Stomach smooth muscle (tissue), 2 donors: Measurements from ENCODE around the gene TFCP2L1.

Source experiments
- H3K27ac ChIP-seq: one replicate; pipeline ENCODE4 v1.7.0; 2013; ENCODE audit warnings: mild to moderate bottlenecking, low read length, inconsistent platforms
- H3K27me3 ChIP-seq, 2 donors: one replicate each; pipeline ENCODE4 v1.7.0; 2013; ENCODE audit warnings: low read length in 2 of 2; ENCODE audit not compliant: insufficient read depth in 2 of 2, control insufficient read depth in 1 of 2
- H3K36me3 ChIP-seq, 2 donors: one replicate each; pipeline ENCODE4 v1.7.0; 2013; ENCODE audit warnings: low read length in 2 of 2; ENCODE audit not compliant: control insufficient read depth in 2 of 2, insufficient read depth in 2 of 2
- H3K4me1 ChIP-seq: one replicate; pipeline ENCODE4 v1.7.0; 2013; ENCODE audit warnings: low read length; ENCODE audit not compliant: control insufficient read depth, insufficient read depth
- H3K4me3 ChIP-seq, 2 donors: one replicate each; pipeline ENCODE4 v1.7.0; 2013; ENCODE audit warnings: low read length in 2 of 2
- H3K9ac ChIP-seq, 2 donors: one replicate each; pipeline ENCODE4 v1.7.0; 2013; ENCODE audit warnings: low read length in 2 of 2, mild to moderate bottlenecking in 1 of 2
- H3K9me3 ChIP-seq, 2 donors: one replicate each; pipeline ENCODE4 v1.7.0; 2013; ENCODE audit warnings: low read length in 2 of 2; ENCODE audit not compliant: control insufficient read depth in 2 of 2
- donor health status: healthy.
- donor health status: Pancreatic carcinoma.

TFCP2L1 gene

DNA sequence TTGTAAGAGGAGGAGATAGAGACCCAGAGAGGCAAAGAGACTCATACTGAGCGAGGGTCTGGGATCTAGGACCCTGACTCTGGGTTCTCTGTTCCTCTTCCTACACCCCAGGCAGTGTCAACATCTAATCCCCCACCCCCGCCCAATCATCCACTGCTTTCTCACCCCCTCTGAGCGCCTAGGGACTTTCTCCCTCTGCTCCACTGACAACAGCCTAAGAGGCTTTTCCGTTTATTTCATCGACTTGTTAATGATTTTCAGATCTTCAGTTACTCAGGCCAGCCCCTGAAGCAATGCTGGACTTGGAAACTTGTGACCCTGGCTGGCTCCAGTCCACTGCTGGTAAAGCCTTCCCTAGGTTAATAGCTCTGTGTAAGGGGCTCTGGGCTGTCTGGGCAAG is 65.1 kb downstream of the TFCP2L1 start:
- Histone ChIP-seq H3K36me3 (no peaks in the 10 kb centered on the region), H3K9me3 (no peaks in the 10 kb centered on the region), H3K9ac (no peak overlapping the region), H3K27ac (no peak overlapping the region), H3K27me3 (no peaks in the 10 kb centered on the region), H3K4me3 (no peak overlapping the region), H3K4me1 (no peaks in the 10 kb centered on the region)

DNA sequence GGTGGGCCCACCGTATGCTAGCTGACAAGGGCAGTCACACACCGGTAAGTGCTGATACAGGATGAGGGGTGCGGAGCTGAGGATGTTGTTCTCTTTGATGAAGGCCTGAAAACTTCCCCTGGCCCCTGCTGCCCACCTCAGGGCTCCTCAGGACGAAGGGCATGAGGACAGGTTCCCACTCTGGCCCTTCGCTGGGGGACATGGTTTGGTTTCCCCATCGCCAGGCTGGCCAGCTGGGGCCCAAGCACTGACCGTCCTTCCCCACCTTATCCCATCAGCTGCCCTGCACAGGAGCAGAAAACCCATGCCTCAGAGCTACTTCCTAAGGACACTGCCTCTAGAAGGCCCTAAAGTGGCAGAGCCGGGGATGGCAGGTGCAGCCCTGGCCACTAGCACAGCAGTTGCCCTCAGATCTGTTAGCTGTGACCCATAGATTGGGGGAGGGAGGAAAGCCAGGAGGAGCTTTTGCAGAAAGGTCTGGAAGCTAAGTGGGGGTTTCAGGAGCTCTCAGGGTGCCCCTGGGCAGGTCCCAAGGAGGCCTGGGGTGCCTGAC is 66.5 kb downstream of the TFCP2L1 start:
- Histone ChIP-seq H3K4me1 (no peaks in the 10 kb centered on the region), H3K27me3 (peaks cover 2 to 5% of the 10 kb centered on the region in 2 donors), H3K27ac (no peak overlapping the region), H3K9ac (no peak overlapping the region), H3K36me3 (no peaks in the 10 kb centered on the region), H3K9me3 (no peaks in the 10 kb centered on the region), H3K4me3 (no peak overlapping the region)

DNA sequence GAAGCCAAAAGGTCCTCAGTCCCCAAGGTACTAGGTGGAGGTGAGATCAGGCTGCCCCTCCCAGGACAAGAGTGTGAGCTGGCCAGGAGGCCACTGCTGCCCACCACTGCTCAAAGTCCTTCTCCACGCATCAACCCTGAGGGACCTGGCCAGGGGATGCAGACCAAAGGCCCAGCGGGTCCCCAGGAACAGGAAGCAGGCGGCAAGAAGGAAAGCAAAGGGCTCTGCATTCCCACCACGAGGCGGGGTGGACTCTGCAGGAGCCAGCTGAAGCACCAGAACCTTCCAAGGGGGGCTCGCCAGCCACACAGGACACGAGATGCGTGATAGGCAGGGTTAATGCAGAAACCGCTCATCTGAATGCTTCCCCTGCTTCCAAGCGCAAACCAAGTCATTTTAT is 67.4 kb downstream of the TFCP2L1 start:
- Histone ChIP-seq H3K9me3 (no peaks in the 10 kb centered on the region), H3K4me3 (no peak overlapping the region), H3K27me3 (peaks cover 2 to 5% of the 10 kb centered on the region in 2 donors), H3K27ac (no peak overlapping the region), H3K4me1 (no peaks in the 10 kb centered on the region), H3K9ac (no peak overlapping the region), H3K36me3 (no peaks in the 10 kb centered on the region)

DNA sequence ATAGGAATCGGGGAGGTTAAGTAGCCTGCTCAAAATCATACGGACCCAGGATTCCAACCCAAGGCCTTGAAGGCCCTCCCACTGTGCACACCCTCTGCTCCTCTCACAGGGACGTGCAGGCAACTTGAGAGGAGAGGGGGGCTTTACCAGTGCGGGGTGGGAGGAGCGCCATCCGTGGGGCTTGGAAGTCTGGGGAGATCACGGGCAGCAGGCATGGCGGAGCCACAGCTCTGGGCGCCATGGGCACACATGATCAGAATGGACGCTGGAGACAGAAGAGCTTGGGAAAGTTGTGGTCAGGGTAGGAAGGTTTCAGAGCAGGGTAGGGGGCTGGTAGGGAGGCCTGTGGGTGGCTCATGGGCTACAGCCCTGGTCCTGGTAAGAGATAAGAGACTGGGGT is 70.7 kb downstream of the TFCP2L1 start:
- no peak overlapping the region for H3K27ac ChIP-seq
- no peaks in the 10 kb centered on the region for H3K9me3 ChIP-seq
- no peak overlapping the region for H3K4me3 ChIP-seq

DNA sequence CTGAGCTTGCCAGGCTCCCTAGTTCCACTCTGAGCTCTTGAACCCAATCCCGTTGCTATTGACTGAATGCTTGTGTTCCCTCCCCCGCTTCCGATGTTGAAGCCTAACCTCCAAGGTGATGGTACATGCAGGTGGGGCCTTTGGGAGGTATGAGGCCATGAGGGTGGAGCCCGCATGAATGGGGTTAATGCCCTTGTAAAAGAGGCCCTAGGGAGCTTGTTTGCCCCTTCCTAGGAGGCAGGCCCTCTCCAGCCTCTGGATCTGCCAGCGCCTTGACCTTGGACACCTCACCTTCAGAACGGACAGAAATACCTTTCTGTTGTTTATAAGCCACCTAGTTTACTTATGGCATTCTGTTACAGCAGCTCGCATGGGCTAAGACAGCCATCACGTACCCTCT is 71.6 kb downstream of the TFCP2L1 start:
- no peak overlapping the region for H3K4me3 ChIP-seq
- H3K9me3 ChIP-seq = no peaks in the 10 kb centered on the region
- H3K27me3 ChIP-seq = peaks cover 2 to 5% of the 10 kb centered on the region in 2 donors
- no peaks in the 10 kb centered on the region for H3K36me3 ChIP-seq
- H3K4me1 ChIP-seq = no peaks in the 10 kb centered on the region
- H3K9ac ChIP-seq = no peak overlapping the region
- H3K27ac ChIP-seq = no peak overlapping the region

More for the DNA sequence above, 70.7 kb downstream of the TFCP2L1 start:
- Histone ChIP-seq H3K27me3 (peaks cover 2 to 5% of the 10 kb centered on the region in 2 donors), H3K4me1 (no peaks in the 10 kb centered on the region), H3K9ac (no peak overlapping the region), H3K36me3 (no peaks in the 10 kb centered on the region)

DNA sequence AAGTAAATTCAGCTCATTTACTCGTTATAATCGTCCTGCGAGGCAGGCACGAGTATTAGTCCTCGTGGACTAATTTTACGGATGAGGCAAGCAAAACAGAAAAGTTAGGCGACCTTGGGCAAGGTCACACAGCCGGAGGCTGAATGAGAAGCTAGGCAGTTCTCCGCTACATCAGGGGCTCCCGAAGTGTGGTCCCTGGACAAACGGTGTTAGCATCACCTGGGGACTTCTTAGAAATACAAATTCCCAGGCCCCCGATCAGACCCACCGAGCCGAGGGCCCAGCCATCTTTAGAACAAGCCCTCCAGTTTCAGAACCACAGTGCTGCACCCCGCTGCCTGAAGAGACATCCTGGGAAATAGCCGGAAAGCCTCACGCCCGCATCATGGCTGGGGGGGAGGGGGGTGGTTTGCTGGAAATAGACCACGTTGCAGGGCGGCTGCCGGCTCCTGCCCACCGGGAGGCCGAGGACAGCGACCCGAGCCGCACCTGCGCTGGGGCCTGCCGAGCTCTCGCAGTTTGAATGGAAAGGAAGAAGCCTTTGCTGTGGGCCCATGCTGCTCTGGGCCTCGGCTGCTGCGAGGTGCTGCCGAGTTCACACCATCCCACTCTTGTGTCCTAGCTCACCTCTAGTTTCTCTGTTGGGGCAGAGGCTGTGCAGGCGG is 72.2 kb downstream of the TFCP2L1 start:
- H3K27me3 ChIP-seq = peaks cover 2 to 5% of the 10 kb centered on the region in 2 donors
- no peak overlapping the region for H3K9ac ChIP-seq
- H3K36me3 ChIP-seq = no peaks in the 10 kb centered on the region
- no peaks in the 10 kb centered on the region for H3K9me3 ChIP-seq
- H3K4me1 ChIP-seq = no peaks in the 10 kb centered on the region
- H3K4me3 ChIP-seq = no peak overlapping the region
- H3K27ac ChIP-seq = no peak overlapping the region

DNA sequence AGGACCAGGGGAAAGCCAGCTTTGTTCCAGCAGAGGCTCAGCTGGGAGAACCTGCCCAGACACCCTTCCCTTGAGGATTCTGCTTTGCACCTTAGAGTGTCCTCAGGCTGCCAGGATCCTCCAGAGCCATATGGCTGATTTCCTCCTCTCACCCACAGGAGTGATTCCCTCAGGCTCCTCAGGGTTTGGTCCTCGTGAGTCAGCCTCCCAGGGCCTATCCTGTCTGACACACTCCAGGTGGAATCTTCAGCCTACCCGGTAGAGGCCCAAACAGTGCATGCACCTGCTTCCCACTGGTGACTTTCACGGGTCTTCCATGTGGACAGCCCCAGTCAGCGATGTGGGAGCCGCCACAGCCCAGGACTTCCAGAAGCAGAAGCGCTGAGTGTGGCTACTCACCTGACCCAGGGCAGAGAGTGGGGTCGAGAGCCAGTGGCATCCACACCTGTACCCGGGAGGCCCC is 73.3 kb downstream of the TFCP2L1 start:
- Histone ChIP-seq H3K36me3 (no peaks in the 10 kb centered on the region), H3K4me3 (no peak overlapping the region), H3K9ac (no peak overlapping the region), H3K4me1 (no peaks in the 10 kb centered on the region), H3K27ac (no peak overlapping the region), H3K9me3 (no peaks in the 10 kb centered on the region), H3K27me3 (peaks cover 2 to 5% of the 10 kb centered on the region in 2 donors)

DNA sequence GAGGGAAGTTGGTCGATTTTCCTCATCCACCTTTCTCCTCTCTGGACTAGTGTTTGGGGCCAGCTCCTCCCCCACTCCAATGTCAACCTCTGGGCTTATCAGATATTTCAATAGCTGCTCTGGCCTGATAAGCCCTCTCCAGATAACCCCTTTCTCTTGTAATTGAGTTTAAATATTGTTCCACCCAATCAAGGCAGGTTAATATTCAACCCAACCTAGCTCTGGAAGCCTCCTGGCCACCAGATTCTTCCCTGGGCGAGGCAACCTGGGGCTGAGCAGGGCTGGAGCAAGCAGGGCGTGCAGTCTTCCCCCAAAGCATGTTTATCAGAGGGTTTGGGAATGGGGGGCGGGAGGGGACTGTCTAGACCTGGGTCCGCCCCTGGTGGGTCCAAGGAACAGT is 73.8 kb downstream of the TFCP2L1 start:
- Histone ChIP-seq H3K9ac (no peak overlapping the region), H3K4me1 (no peaks in the 10 kb centered on the region), H3K27ac (no peak overlapping the region), H3K36me3 (no peaks in the 10 kb centered on the region), H3K27me3 (peaks cover 2 to 5% of the 10 kb centered on the region in 2 donors), H3K4me3 (no peak overlapping the region), H3K9me3 (no peaks in the 10 kb centered on the region)

DNA sequence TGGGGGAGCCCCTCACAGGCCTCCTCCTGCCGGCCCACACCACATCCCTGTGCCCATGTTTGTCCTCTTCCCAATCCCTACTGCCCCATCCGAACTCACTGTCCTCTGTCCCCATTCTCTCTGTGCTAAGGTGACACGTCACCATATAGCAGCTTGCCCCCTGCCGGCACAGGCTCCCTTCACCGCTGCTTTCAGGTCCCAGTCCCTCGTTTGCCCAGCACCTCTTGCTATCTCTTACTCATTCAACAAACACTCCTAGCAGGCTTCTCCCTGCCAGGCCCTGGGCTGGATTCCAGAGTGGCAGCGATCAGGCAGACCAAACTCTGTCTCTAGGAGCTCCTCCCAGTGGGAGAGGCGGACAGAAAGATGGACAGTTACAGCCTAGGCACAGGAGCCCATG is 74.3 kb downstream of the TFCP2L1 start:
- Histone ChIP-seq H3K27me3 (peaks cover 2 to 5% of the 10 kb centered on the region in 2 donors), H3K9ac (no peak overlapping the region), H3K36me3 (no peaks in the 10 kb centered on the region), H3K4me1 (no peaks in the 10 kb centered on the region), H3K9me3 (no peaks in the 10 kb centered on the region), H3K27ac (no peak overlapping the region), H3K4me3 (no peak overlapping the region)

DNA sequence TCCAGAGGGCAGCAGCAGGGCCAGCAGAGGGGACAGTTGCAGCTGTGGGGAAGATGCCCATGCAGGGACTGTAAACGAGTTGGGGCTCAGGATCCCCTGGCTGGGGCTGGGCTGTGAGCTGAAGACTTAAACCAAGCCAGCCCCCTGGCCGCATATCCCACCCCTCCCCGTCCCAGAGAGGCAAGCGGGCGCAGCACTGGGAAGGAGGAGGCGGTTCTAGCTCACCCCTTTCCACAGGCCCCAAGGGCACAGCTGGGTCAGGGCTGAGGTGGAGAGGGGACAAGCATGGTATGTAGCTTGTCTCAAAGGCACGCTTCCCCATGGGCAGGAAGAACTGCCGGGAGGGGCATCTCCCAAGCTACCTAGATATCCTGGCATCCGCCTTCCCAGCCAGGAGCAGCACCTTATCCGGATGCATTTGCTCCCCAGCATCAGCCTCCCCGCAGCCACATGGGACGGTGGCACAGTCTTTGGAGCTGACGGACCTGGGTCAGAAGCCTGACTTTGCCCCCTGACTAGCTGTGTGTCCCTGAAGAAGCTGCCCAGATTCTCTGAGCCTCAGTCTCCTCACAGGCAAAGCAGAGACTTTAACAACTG is 75.9 kb downstream of the TFCP2L1 start:
- Histone ChIP-seq H3K9me3 (no peaks in the 10 kb centered on the region), H3K36me3 (no peaks in the 10 kb centered on the region), H3K27me3 (peaks cover 2% of the 10 kb centered on the region in 2 donors), H3K4me3 (no peak overlapping the region), H3K27ac (no peak overlapping the region), H3K9ac (no peak overlapping the region), H3K4me1 (no peaks in the 10 kb centered on the region)

DNA sequence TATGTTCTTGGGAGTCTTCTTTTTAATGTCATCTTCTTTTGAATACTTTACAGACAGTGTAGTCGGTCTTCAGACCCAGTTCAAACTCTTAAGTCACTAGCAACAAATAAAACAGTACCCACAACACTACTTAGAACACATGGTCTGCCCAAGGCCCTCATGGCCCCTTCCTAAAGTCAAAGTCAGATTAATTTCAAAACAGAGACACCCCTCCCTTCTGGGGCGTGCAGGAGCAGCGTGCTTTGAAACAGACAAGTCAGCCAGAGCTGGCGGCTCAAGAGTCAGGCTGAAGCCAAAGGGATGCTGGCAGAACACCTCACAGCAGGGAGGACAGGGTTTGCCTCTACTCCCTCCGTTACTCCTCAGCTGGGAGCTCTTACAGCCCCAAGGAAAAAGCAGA is 77.5 kb downstream of the TFCP2L1 start:
- H3K9me3 ChIP-seq = no peaks in the 10 kb centered on the region
- no peaks in the 10 kb centered on the region for H3K4me1 ChIP-seq
- no peaks in the 10 kb centered on the region for H3K36me3 ChIP-seq
- no peak overlapping the region for H3K4me3 ChIP-seq
- H3K9ac ChIP-seq = no peak overlapping the region
- no peaks in the 10 kb centered on the region for H3K27me3 ChIP-seq
- H3K27ac ChIP-seq = no peak overlapping the region
